Left colon (tissue), 2 donors: ENCODE results near the gene RFX7. TPM values are rescaled to one million over a fixed set of nuclear protein-coding genes. Genes with fewer than 3 reads are reported as not detected.

ENCODE experiments used
- ATAC-seq: fragments of 200-7000 bp; cut with Tn5 transposase; one replicate; pipeline ENCODE4 v1.9.1; 2020; ENCODE audit warnings: mild to moderate bottlenecking, moderate library complexity
- DNase-seq, 2 donors: peaks; one replicate each; pipeline ENCODE4 v3.0.0-alpha.2; 2020
- intact Hi-C, 2 donors: fragments of 100-400 bp; cut with DNase I in 1 of 2; cut with micrococcal nuclease in 1 of 2; formaldehyde crosslinking; loops; one replicate each; pipeline versions ENCODE4 v1.11.2 to v1.14.0; 2022; cut with DNase I, micrococcal nuclease
- total RNA-seq, 2 donors: library from RNA; stranded (reverse); fragmentation: NEBNext Ultra II Directional; extraction: Animal tissue kit (Norgen Biotek cat#: 25700); gene quantifications; one replicate each; pipeline ENCODE4 v1.2.1, GENCODE V29; 2021
- donor health status: DM: no; HTN: no; CAD: no.
- donor health status: DM: yes; HTN: yes; CAD: no.

The RFX7 gene
- total RNA-seq, 2 donors from 2014 or later: 11.8 to 14.4 TPM

GRCh38 chr15:56077081-56077480, 166.6 kb downstream of the RFX7 start:
- intact Hi-C loops: no loop called here
- no peak for ATAC-seq
- DNase-seq: no peak

GRCh38 chr15:56076640-56077039, 167.0 kb downstream of the RFX7 start:
- intact Hi-C loops: no loop called here
- ATAC-seq (no peak), DNase-seq (no peak)

- no peak for DNase-seq
- intact Hi-C loops: no loop called here
- no peak for ATAC-seq
These were observed 169.0 kb downstream of the RFX7 start for GRCh38 chr15:56074481-56075265.

DNA sequence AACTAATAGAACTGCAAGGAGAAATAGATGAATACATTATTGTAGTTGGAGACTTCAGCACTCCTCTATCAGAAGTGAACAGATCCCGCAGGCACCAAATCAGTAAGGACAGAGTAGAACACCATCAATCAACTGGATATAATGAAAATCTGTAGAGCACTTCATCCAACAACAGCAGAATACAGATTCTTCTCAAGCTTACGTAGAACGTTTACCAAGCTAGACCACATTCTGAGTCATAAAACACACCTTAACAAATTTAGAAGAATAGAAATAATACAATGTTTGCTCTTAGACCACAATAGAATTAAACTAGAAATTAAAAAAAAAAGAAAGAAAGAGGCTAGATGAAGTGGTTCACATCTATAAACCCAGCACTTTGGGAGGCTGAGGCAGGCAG, 179.5 kb downstream of the RFX7 start:
- DNase-seq (no peak), ATAC-seq (no peak)
- intact Hi-C loops: no loop called here

GRCh38 chr15:56059716-56060115, 184.0 kb downstream of the RFX7 start:
- DNase-seq (no peak), ATAC-seq (no peak)
- intact Hi-C loops: no loop called here

- intact Hi-C loops: no loop called here
- no peak for ATAC-seq
These were observed 184.7 kb downstream of the RFX7 start for GRCh38 chr15:56058986-56059385.

DNA sequence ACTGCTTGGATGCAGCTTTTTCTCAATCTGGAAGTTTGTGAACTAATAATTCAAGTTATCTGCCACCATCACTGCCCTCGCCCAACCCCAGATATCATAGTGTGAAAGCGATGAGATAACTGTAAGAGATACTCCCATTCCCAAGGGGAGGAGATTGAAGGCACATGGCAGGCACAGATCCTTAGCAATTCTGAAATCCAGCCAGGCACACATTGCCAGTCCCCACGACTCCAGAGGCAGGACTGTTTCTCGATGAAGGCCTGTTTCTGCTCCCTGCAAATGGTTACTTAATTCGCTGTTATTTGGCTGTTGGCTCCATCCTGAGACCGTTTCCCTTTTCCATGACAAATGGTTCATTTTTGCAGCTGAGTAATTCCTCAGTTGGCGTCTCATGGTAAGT, 187.1 kb downstream of the RFX7 start:
- DNase-seq: no peak
- intact Hi-C loops: no loop called here
- no peak for ATAC-seq

More at GRCh38 chr15:56058986-56059385, 184.7 kb downstream of the RFX7 start:
- no peak for DNase-seq

GRCh38 chr15:56053046-56053400, 190.7 kb downstream of the RFX7 start:
- ATAC-seq: no peak
- no peak for DNase-seq
- intact Hi-C loops: no loop called here

- no peak for DNase-seq
These were observed 191.2 kb downstream of the RFX7 start for GRCh38 chr15:56052395-56053045.

DNA sequence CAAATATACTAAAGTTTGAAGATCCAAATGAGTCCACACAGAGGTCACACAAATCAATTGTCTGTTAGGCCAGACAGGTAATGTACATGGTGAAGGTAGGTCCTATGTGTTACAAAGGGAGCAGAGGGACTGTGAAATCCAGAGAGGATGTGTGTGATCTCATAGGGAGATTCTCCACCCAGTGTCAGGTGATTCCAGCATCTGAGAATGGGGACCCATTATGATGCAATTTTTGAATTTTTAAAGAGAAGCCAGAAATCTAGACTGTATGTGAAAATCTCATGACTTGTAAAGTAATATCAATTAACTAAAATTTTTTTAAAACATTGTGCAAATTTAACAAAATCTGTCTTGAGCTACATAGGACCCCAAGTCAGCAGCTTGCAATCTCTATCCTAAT, 192.0 kb downstream of the RFX7 start:
- ATAC-seq (no peak), DNase-seq (no peak)
- intact Hi-C loops: no loop called here

More at GRCh38 chr15:56052395-56053045, 191.2 kb downstream of the RFX7 start:
- no peak for ATAC-seq
- intact Hi-C loops: no loop called here

- intact Hi-C loops: no loop called here
- no peak for ATAC-seq
These were observed 194.1 kb downstream of the RFX7 start for GRCh38 chr15:56049577-56049976.

GRCh38 chr15:56047354-56047753, 196.3 kb downstream of the RFX7 start:
- ATAC-seq: no peak
- intact Hi-C loops: no loop called here
- no peak for DNase-seq

More at GRCh38 chr15:56049577-56049976, 194.1 kb downstream of the RFX7 start:
- no peak for DNase-seq

GRCh38 chr15:56045068-56045748, 198.5 kb downstream of the RFX7 start:
- ATAC-seq (no peak), DNase-seq (no peak)
- intact Hi-C loops: no loop called here

GRCh38 chr15:56042982-56043980, 200.4 kb downstream of the RFX7 start:
- intact Hi-C loops: no loop called here
- ATAC-seq: no peak
- no peak for DNase-seq

DNA sequence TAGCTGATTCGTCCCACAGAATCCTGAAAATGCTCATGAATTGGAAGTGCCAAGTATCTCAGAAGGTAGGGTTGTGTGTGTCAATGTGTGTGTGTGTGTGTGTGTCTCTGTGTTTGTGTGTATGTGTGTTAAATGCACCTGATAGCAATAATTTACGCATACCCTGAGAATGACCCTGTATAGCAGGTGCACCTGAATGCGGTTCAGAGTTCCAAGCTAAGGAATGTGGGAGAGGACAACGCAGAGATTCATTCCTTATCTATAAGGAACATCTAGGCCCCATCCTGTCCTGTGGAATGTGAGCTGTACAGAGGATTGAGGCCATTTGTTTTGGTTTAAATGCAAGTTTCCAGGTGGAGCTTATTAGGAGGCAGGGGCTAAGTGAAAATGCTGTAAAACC, 201.2 kb downstream of the RFX7 start:
- ATAC-seq (no peak), DNase-seq (no peak)
- intact Hi-C loops: no loop called here

GRCh38 chr15:56042031-56042430, 201.6 kb downstream of the RFX7 start:
- intact Hi-C loops: no loop called here
- DNase-seq: no peak
- ATAC-seq: no peak

DNA sequence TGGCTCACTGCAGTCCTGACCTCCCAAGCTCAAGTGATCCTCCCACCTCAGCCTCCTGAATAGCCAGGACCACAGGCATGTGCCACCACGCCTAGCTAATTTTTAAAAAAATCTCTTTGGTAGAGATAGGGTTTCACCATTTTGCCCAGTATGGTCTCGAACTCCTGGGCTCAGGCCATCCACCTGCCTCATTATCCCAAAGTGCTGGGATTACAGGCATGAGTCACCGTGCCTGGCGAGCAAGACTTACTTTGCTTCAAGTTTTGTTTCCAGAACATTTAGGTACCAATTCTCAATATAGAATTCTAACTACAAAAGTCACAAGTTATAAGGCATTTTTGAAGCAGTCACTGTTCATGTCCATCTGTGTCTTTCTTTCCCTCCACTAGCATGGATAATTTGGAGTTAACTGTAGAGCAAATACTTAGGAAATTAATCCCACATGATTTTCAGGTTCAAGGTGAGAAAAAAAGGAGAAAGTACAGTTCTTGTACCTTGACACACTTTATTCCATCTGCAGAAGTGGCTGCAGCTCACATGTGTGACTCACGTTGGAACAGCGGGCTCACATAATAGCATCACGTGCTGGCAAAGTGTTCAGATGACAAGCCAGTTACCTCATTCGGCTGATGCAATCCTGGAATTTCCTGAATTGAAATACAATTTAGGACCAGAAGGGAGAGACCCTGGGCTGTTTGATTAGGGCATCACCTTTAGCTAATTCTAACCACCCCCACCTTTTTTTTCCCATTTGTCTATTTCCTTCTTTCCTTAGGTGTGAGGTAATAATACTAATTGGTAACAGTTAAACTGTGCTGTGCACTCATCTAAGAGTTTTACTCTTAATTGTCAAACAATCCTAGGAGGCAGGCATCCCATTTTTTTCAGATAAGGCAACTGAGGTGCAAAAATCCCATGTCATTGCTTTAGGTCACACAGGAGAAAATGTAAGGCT, 203.3 kb downstream of the RFX7 start:
- intact Hi-C loops: no loop called here
- DNase-seq: peak; percentile 7 to 47
- ATAC-seq: peak; percentile 51

DNA sequence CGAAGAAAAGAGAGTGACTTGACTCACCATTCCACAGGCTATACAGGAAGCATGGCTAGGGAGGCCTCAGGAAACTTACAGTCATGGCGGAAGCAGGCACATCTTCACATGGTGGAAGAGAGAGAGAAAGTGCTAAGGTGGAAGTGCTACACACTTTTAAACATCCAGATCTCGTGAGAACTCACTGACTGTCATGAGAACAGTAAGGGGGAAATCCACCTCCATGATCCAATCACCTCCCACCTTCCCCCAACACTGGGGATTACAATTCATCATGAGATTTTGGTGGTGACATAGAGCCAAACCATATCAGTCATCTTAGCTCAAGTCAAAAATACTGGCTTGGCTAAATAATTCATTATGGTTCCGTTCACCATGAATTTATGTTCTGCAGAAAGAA, 205.0 kb downstream of the RFX7 start:
- no peak for DNase-seq
- no peak for ATAC-seq
- intact Hi-C loops: no loop called here
